Measurements from ENCODE around the gene CDH10. TPM values are rescaled to one million over a fixed set of nuclear protein-coding genes. Genes with fewer than 3 reads are reported as not detected.

Gene CDH10
- total RNA-seq, 1 donor from 2014 or later = 0.38 TPM

- no peaks in the 10 kb centered on the region for H3K27me3 ChIP-seq (ENCODE audit: control insufficient read depth, insufficient read depth, low read length)
- H3K4me3 ChIP-seq (ENCODE audit: low read depth, low read length) = no peak overlapping the region
- no peak for DNase-seq (ENCODE audit: low read depth)
- TF ChIP-seq CTCF (IDR thresholded peaks at IDR 0.05; ENCODE audit: insufficient read depth, low read length, poor library complexity, severe bottlenecking) = no peak
- H3K36me3 ChIP-seq (ENCODE audit: control insufficient read depth, insufficient read depth, low read length) = no peaks in the 10 kb centered on the region
Observed at GRCh38 chr5:24505258-24505657, 139.5 kb downstream of the CDH10 start.

GRCh38 chr5:24497591-24498157 lies 147.1 kb downstream of the CDH10 start:
- TF ChIP-seq CTCF (IDR thresholded peaks at IDR 0.05; ENCODE audit: insufficient read depth, low read length, poor library complexity, severe bottlenecking) = no peak
- no peak overlapping the region for H3K4me3 ChIP-seq (ENCODE audit: low read depth, low read length)
- no peaks in the 10 kb centered on the region for H3K27me3 ChIP-seq (ENCODE audit: control insufficient read depth, insufficient read depth, low read length)
- DNase-seq (ENCODE audit: low read depth) = no peak
- no peaks in the 10 kb centered on the region for H3K36me3 ChIP-seq (ENCODE audit: control insufficient read depth, insufficient read depth, low read length)

- no peaks in the 10 kb centered on the region for H3K27me3 ChIP-seq (ENCODE audit: control insufficient read depth, insufficient read depth, low read length)
- no peak overlapping the region for H3K4me3 ChIP-seq (ENCODE audit: low read depth, low read length)
- no peak for TF ChIP-seq CTCF (IDR thresholded peaks at IDR 0.05; ENCODE audit: insufficient read depth, low read length, poor library complexity, severe bottlenecking)
- no peaks in the 10 kb centered on the region for H3K36me3 ChIP-seq (ENCODE audit: control insufficient read depth, insufficient read depth, low read length)
- no peak for DNase-seq (ENCODE audit: low read depth)
Observed at GRCh38 chr5:24497145-24497544, 147.6 kb downstream of the CDH10 start.

- Histone ChIP-seq H3K36me3 (ENCODE audit: control insufficient read depth, insufficient read depth, low read length) (no peaks in the 10 kb centered on the region), H3K4me3 (ENCODE audit: low read depth, low read length) (no peak overlapping the region), H3K27me3 (ENCODE audit: control insufficient read depth, insufficient read depth, low read length) (no peaks in the 10 kb centered on the region)
- no peak for TF ChIP-seq CTCF (IDR thresholded peaks at IDR 0.05; ENCODE audit: insufficient read depth, low read length, poor library complexity, severe bottlenecking)
- no peak for DNase-seq (ENCODE audit: low read depth)
Observed at GRCh38 chr5:24496268-24496667, 148.5 kb downstream of the CDH10 start.

- Histone ChIP-seq H3K36me3 (ENCODE audit: control insufficient read depth, insufficient read depth, low read length) (no peaks in the 10 kb centered on the region), H3K4me3 (ENCODE audit: low read depth, low read length) (no peak overlapping the region), H3K27me3 (ENCODE audit: control insufficient read depth, insufficient read depth, low read length) (no peaks in the 10 kb centered on the region)
- DNase-seq (ENCODE audit: low read depth) = no peak
- no peak for TF ChIP-seq CTCF (IDR thresholded peaks at IDR 0.05; ENCODE audit: insufficient read depth, low read length, poor library complexity, severe bottlenecking)
Observed at GRCh38 chr5:24492229-24492628, 152.5 kb downstream of the CDH10 start.

GRCh38 chr5:24491490-24491889 lies 153.3 kb downstream of the CDH10 start:
- no peak overlapping the region for H3K4me3 ChIP-seq (ENCODE audit: low read depth, low read length)
- H3K36me3 ChIP-seq (ENCODE audit: control insufficient read depth, insufficient read depth, low read length) = no peaks in the 10 kb centered on the region
- no peaks in the 10 kb centered on the region for H3K27me3 ChIP-seq (ENCODE audit: control insufficient read depth, insufficient read depth, low read length)
- DNase-seq (ENCODE audit: low read depth) = no peak
- TF ChIP-seq CTCF (IDR thresholded peaks at IDR 0.05; ENCODE audit: insufficient read depth, low read length, poor library complexity, severe bottlenecking) = no peak
